Hepatocyte (in vitro differentiated cells): ENCODE results near the gene CDHR1.

Source experiments
- EZH2 ChIP-seq: fragments of 200-600 bp; sonication (generic); IDR thresholded peaks from 2 replicates; pipeline ENCODE4 v1.6.1; 2016; ENCODE audit warnings: antibody characterized with exemption, mild to moderate bottlenecking, borderline replicate concordance
- EZH2phosphoT487 ChIP-seq: fragments of 200-600 bp; sonication (generic); IDR thresholded peaks from one replicate; pipeline ENCODE4 v1.6.1; 2018; ENCODE audit warnings: antibody characterized with exemption, mild to moderate bottlenecking, low read depth, moderate library complexity; ENCODE audit not compliant: unreplicated experiment, severe bottlenecking

DNA sequence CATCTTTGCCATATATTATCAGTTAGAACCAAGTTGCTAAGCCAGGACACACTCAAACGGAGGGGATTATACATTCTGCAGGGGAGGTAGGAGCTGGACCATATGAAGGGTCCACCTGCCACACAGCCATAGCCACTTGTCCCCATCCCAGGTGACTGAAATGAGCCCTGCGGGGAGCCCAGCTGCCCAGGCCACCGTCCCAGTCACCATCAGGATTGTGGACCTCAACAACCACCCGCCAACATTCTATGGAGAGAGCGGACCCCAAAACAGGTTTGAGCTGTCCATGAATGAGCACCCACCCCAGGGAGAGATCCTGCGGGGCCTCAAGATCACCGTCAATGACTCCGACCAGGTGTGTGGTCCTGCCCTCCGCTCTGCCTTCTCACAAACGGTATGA, 13.7 kb downstream of the CDHR1 start:
- TF ChIP-seq EZH2 (no peak), EZH2phosphoT487 (no peak)
